Testis (tissue), 3 donors: ENCODE measurements around the gene PHACTR3. TPM values are rescaled to one million over a fixed set of nuclear protein-coding genes. Genes with fewer than 3 reads are reported as not detected.

ENCODE experiments used
- DNase-seq: peaks from one replicate; pipeline ENCODE4 v3.0.0-alpha.2; 2019
- H3K27ac ChIP-seq, 2 donors: fragments of 200-600 bp; sonication (generic); one replicate each; pipeline ENCODE4 v1.5.1; 2019
- H3K27me3 ChIP-seq: fragments of 200-600 bp; sonication (generic); one replicate; pipeline ENCODE4 v1.5.1; 2019
- H3K36me3 ChIP-seq: fragments of 200-600 bp; sonication (generic); one replicate; pipeline ENCODE4 v1.5.1; 2017; ENCODE audit warnings: low read depth; ENCODE audit errors: missing control alignments
- H3K4me1 ChIP-seq: fragments of 200-600 bp; sonication (generic); one replicate; pipeline ENCODE4 v1.5.1; 2019
- H3K4me3 ChIP-seq, 2 donors: fragments of 200-600 bp; sonication (generic); one replicate each; pipeline ENCODE4 v1.5.1; 2017 to 2019
- H3K9me3 ChIP-seq: fragments of 200-600 bp; sonication (generic); one replicate; pipeline ENCODE4 v1.5.1; 2017
- CTCF ChIP-seq, 3 experiments: fragments of 450-650 bp in 2 of 3; fragments of 200-600 bp in 1 of 3; sonication (generic) in 1 of 3; IDR thresholded peaks; one replicate each; pipeline ENCODE4 v1.5.1; 2016 to 2019; ENCODE audit warnings: antibody characterized with exemption in 3 of 3, mild to moderate bottlenecking in 2 of 3, moderate library complexity in 1 of 3
- POLR2A ChIP-seq: fragments of 450-650 bp; IDR thresholded peaks from one replicate; pipeline ENCODE4 v1.6.1; 2017; ENCODE audit warnings: antibody characterized with exemption, mild to moderate bottlenecking, moderate library complexity
- WGBS, 2 donors: methylation state at CpG; one replicate each; pipeline ENCODE4 v1.1.5; 2018; 5-methylcytosine and 5-hydroxymethylcytosine counted together
- intact Hi-C: fragments of 100-400 bp; cut with DNase I; formaldehyde crosslinking; loops from one replicate; pipeline ENCODE4 v1.15.1; 2023; ENCODE audit warnings: low total_unique reads
- polyA plus RNA-seq: library from polyadenylated mRNA; stranded (reverse); fragments of 350-450 nt; fragmentation: Illumina TruSeq; extraction: RNeasy Lipid Tissue Mini Kit (QIAGEN cat#74804); gene quantifications from one replicate; pipeline ENCODE4 v1.2.3, GENCODE V29; 2014; ENCODE audit warnings: low read depth, low replicate concordance; ENCODE audit not compliant: insufficient read depth
- total RNA-seq, 2 donors: library from RNA; depleted of rRNA; stranded (reverse); fragments of >200 nt; gene quantifications; one replicate each; pipeline ENCODE4 v1.2.3, GENCODE V29; 2016

PHACTR3 gene
- total and polyA plus RNA-seq, 3 donors from 2014 or later: 0.94 to 1.2 (median 1.1) TPM

DNA sequence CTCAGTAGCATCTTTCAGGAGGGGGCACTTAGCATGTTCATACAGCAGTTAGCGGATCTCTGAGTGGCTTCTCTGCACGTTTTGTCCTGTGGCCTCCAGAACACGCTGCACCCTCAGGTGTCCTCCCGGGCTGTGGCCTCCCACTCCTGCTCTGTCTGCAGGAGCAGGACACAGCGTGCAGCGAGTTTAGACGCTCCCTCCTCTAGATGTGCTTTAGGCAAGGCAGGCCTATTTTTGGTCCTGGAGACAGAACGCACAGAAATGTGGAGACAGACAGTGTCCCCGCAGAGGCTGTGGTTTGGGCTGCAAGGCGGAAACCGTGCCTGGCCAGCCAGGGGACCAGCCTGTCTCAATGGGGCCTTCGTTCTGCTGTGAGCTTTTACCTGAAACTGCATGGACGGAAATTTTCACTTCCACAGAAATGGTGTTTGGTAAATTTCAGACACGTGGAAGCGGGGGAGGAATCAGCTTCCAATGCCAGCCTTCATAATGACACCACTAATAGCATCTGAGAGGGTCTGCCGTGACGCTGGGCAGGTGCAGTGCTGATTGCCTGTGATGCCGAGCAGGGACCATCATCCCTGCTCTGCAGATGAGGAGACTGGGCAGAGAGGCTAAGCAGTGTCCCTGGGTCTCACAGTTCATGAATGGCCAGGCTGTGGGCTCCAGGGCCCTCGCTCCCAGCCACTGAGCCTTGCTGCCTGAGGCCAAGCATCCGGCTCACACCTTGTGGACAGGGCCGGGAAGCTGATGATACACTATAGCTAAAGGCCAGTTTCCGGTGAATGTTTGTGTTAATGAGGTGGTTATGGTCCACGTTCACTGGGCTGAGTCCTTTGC is 208.2 kb downstream of the PHACTR3 start:
- H3K36me3 ChIP-seq: no peaks in the 10 kb centered on the region
- H3K4me3 ChIP-seq: no peak overlapping the region
- 89 to 90% methylated on average over 21 to 23 of the region's 23 CpGs for WGBS, 2 donors
- H3K27me3 ChIP-seq: no peaks in the 10 kb centered on the region
- no peak overlapping the region for H3K27ac ChIP-seq
- no peaks in the 10 kb centered on the region for H3K9me3 ChIP-seq
- no peaks in the 10 kb centered on the region for H3K4me1 ChIP-seq
- TF ChIP-seq CTCF (IDR thresholded peaks at IDR 0.05) (no peak), POLR2A (no peak)
- intact Hi-C loops: no loop called here
- DNase-seq: peak; percentile 11

DNA sequence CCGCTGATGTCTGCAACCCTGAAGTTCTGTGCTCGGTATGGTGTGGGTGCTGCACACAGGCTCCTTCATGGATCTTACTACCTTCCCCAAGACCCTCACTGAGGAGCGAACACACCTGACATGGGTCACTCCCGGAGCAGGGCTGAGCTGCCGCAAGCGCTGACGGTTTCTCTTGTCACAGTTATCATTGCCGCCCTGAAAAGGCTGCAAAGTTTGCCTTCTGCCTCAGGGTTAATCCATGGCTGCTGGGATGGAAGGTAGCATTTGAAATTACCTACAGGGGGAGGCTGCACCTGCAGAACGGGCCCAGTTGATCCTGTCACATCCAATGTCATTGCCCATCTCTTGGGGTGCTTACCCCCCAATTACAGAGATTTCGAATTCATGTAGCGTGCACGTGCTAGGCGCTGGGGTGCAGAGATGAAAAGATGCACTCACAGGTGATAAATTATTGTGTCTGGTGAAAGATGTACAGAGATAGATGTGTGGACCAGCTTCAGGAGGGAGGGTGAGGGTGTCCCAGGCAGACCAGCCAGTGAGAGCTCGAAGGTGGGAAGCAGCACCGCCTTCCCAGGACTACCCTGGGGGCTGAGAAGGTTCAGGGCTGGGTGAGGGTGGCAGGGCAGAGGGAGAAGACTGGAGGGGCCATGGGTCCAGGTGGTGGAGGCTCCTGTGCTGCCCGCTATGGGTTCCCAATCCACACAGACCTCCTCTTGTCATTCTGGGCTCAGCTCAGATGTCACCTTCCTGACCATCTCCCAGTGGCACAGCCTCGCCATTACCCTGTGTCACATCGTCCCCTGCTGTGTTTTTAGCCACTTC is 209.0 kb downstream of the PHACTR3 start:
- Histone ChIP-seq H3K36me3 (no peaks in the 10 kb centered on the region), H3K4me3 (no peak overlapping the region), H3K9me3 (no peaks in the 10 kb centered on the region), H3K27ac (no peak overlapping the region), H3K27me3 (no peaks in the 10 kb centered on the region), H3K4me1 (no peaks in the 10 kb centered on the region)
- peak; percentile 9 for DNase-seq
- intact Hi-C loops: no loop called here
- TF ChIP-seq POLR2A (no peak), CTCF (IDR thresholded peaks at IDR 0.05) (no peak)
- WGBS, 2 donors: 93 to 98% methylated on average over 7 to 18 of the region's 18 CpGs

DNA sequence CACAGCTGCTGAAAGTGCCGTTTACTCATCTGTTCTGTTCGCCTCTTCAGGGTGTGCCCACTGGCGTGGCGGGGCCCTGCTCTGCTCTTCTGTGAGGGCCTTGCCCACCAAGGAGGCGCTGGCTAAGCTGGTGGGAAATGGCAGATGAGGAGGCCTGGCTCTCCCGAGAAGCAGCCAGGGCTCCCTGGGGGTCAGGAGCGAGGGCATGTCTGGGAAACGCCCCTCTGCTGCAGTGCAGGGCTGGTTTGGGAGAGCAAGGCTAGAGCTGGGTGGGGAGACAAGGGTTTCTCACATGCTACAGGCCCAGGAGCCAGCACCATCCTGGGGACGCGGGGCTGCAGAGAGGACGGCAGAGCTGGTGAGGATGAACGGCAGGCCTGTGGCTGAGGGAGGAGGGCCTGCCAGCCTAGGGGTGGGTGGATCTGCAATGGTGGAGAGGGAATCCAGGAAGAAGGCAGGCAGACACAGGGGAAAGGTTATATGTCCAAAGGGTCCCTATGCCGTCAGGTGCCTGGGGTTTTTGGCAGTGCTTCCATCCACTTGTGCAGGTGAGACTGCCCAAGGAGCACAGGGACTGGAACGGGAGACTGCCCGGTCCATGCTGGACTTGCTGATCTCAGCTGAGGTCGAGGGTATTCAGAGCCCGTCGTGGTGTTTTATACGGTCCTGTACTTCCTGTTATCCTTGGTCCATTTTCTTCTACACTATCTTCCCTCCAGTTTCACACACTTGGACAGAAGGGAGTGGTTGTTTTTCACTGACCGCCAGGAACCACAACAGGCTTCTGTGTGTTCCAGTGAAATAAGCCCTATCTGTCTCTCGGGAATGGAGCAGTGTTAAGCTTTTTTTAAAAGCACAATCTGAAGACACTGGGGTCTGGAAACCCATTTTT is 209.9 kb downstream of the PHACTR3 start:
- intact Hi-C loops: no loop called here
- Histone ChIP-seq H3K4me3 (no peak overlapping the region), H3K4me1 (no peaks in the 10 kb centered on the region), H3K27me3 (no peaks in the 10 kb centered on the region), H3K9me3 (no peaks in the 10 kb centered on the region), H3K36me3 (no peaks in the 10 kb centered on the region), H3K27ac (no peak overlapping the region)
- peak; percentile 18 for DNase-seq
- WGBS, 2 donors: 68 to 72% methylated on average over 21 of the region's 21 CpGs
- TF ChIP-seq POLR2A (no peak), CTCF (IDR thresholded peaks at IDR 0.05) (no peak)

DNA sequence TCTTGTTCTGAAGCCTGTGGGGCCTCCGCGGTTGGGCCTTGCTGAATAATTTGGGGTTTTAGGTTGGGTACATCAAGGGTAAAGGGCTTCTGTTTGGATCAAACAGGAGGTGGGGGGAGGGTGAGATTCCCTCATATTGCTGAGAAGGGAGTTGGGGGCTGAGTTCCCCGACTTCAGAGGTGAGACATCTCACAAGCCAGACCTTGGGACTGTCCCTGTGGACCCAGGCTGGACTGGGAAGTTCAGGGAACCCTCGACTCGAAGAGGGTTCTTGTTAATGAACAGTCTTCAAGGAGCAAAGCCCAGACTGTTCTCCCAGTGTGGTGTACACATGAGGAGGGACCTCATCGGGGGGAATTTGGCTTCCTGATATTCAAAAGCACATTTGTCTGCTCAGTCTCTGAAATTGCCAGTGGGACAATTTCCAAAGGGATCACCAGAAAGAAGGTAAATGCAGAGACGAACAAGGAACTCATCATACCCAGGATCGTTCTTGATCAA is 210.6 kb downstream of the PHACTR3 start:
- no peaks in the 10 kb centered on the region for H3K36me3 ChIP-seq
- no peak for TF ChIP-seq POLR2A
- no peak for TF ChIP-seq CTCF (IDR thresholded peaks at IDR 0.05)
- 50 to 51% methylated on average over 8 of the region's 8 CpGs for WGBS, 2 donors
- intact Hi-C loops: no loop called here
- no peaks in the 10 kb centered on the region for H3K9me3 ChIP-seq
- no peaks in the 10 kb centered on the region for H3K27me3 ChIP-seq
- no peak overlapping the region for H3K27ac ChIP-seq
- no peak overlapping the region for H3K4me3 ChIP-seq
- DNase-seq: peak; percentile 2
- no peaks in the 10 kb centered on the region for H3K4me1 ChIP-seq
